Lung (tissue), 12 donors: ENCODE results near the gene PIM1. TPM values are rescaled to one million over a fixed set of nuclear protein-coding genes. Genes with fewer than 3 reads are reported as not detected.

Experiments used
- ATAC-seq: fragments of 200-7000 bp; cut with Tn5 transposase; one replicate; pipeline ENCODE4 v1.9.1; 2020; ENCODE audit warnings: moderate number of reproducible peaks; ENCODE audit not compliant: insufficient read depth, low FRiP score
- DNase-seq, 3 donors: peaks; one replicate each; pipeline ENCODE4 v3.0.0-alpha.2; 2013 to 2017
- H3K27ac ChIP-seq, 2 donors: one replicate each; pipeline ENCODE4 v1.5.1; 2013; ENCODE audit warnings: mild to moderate bottlenecking in 2 of 2, moderate library complexity in 2 of 2, control low read depth in 1 of 2, inconsistent platforms in 1 of 2, low read depth in 1 of 2, low read length in 1 of 2
- H3K27me3 ChIP-seq, 3 donors: one replicate each; pipeline ENCODE4 v1.5.1; 2013; ENCODE audit warnings: low read length in 2 of 3; ENCODE audit not compliant: control insufficient read depth in 3 of 3, insufficient read depth in 3 of 3
- H3K36me3 ChIP-seq, 4 donors: one replicate each; pipeline ENCODE4 v1.5.1; 2013; ENCODE audit warnings: low read length in 4 of 4, mild to moderate bottlenecking in 1 of 4, moderate library complexity in 1 of 4; ENCODE audit not compliant: control insufficient read depth in 4 of 4, insufficient read depth in 4 of 4
- H3K4me1 ChIP-seq, 5 donors: one replicate each; pipeline ENCODE4 v1.5.1; 2013; ENCODE audit warnings: low read length in 5 of 5, mild to moderate bottlenecking in 2 of 5, moderate library complexity in 1 of 5; ENCODE audit not compliant: control insufficient read depth in 5 of 5, insufficient read depth in 5 of 5
- H3K4me3 ChIP-seq: one replicate; pipeline ENCODE4 v1.5.1; 2013; ENCODE audit warnings: mild to moderate bottlenecking, control low read depth, moderate library complexity
- H3K9ac ChIP-seq, 2 donors: one replicate each; pipeline ENCODE4 v1.5.1; 2013; ENCODE audit warnings: low read length in 2 of 2, control low read depth in 1 of 2; ENCODE audit not compliant: insufficient read depth in 1 of 2
- H3K9me3 ChIP-seq, 4 donors: one replicate each; pipeline ENCODE4 v1.5.1; 2013; ENCODE audit warnings: low read length in 3 of 4, mild to moderate bottlenecking in 1 of 4, moderate library complexity in 1 of 4; ENCODE audit not compliant: control insufficient read depth in 4 of 4, insufficient read depth in 3 of 4
- WGBS, 2 donors: extraction: QIAGEN DNeasy Blood & Tissue Kit; methylation state at CpG; one replicate each; pipeline ENCODE4 v1.1.7; 2013; 5-methylcytosine and 5-hydroxymethylcytosine counted together
- polyA plus RNA-seq, 2 donors: library from polyadenylated mRNA; stranded (reverse); fragments of 200-250 nt; gene quantifications; one replicate each; pipeline ENCODE4 v1.2.1, GENCODE V29; 2013
- total RNA-seq, 2 donors: library from RNA; depleted of rRNA in 1 of 2; stranded (reverse); fragments of >200 nt in 1 of 2; gene quantifications; one replicate each; pipeline ENCODE4 v1.2.1, GENCODE V29; 2014 to 2021
- TF ChIP-seq, protein P1 (sequence below): IDR thresholded peaks from 2 replicates; pipeline ENCODE4 v1.5.1; 2012; ENCODE audit warnings: mild to moderate bottlenecking; ENCODE audit errors: control extremely low read depth, extremely low read depth
- donor health status: control.
- donor health status: control.
- donor health status: Bipolar disorder and iron deficiency.
- donor health status: healthy.
- donor health status: DM: yes; HTN: yes; CAD: no.

The PIM1 gene
- total and polyA plus RNA-seq, 4 donors: 43.2 to 108 (median 52.0) TPM

DNA sequence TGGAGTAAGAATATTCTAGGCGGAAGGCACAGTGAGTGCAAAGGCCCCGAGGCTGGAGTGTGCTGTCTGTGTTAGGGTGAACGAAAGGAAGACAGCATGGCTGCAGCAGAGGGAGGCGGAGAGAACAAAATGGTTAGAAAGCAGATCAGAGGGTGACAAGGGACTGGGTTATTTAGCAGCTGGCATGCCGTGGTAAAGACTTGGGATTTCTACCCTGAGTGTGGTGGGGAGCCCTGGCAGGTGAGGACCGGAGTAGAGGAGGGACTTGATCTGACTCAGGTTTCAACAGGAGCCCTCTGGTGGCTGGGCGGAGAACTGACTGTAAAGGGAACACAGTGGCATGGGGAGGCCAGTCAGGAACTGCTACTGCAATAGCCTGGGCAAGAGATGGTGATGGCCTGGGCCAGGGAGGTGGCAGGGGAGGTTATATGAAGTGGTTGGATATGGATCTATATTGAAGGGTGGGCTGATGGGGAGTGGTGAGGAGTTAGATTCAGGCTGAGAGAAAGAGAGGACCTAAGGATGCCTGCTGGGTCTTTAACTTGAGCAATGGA lies 38.0 kb downstream of the PIM1 start:
- TF ChIP-seq, protein P1, sequence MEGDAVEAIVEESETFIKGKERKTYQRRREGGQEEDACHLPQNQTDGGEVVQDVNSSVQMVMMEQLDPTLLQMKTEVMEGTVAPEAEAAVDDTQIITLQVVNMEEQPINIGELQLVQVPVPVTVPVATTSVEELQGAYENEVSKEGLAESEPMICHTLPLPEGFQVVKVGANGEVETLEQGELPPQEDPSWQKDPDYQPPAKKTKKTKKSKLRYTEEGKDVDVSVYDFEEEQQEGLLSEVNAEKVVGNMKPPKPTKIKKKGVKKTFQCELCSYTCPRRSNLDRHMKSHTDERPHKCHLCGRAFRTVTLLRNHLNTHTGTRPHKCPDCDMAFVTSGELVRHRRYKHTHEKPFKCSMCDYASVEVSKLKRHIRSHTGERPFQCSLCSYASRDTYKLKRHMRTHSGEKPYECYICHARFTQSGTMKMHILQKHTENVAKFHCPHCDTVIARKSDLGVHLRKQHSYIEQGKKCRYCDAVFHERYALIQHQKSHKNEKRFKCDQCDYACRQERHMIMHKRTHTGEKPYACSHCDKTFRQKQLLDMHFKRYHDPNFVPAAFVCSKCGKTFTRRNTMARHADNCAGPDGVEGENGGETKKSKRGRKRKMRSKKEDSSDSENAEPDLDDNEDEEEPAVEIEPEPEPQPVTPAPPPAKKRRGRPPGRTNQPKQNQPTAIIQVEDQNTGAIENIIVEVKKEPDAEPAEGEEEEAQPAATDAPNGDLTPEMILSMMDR: peak; percentile 56
- H3K27me3 ChIP-seq: no peaks in the 10 kb centered on the region

GRCh38 chr6:37208793-37209192 lies 38.8 kb downstream of the PIM1 start:
- Histone ChIP-seq H3K36me3 (no peaks in the 10 kb centered on the region), H3K27ac (no peak overlapping the region), H3K9ac (no peak overlapping the region), H3K4me3 (no peak overlapping the region), H3K27me3 (no peaks in the 10 kb centered on the region), H3K9me3 (no peaks in the 10 kb centered on the region), H3K4me1 (peaks cover 0 to 5% (median 0%) of the 10 kb centered on the region in 5 donors)
- TF ChIP-seq, protein P1: no peak
- ATAC-seq (no peak), DNase-seq (no peak)
- WGBS, 2 donors: 94 to 97% methylated on average over 7 of the region's 7 CpGs

More for the DNA sequence above, 38.0 kb downstream of the PIM1 start:
- no peak overlapping the region for H3K4me3 ChIP-seq
- no peaks in the 10 kb centered on the region for H3K9me3 ChIP-seq
- peak; percentile 34 to 65 (median 37) for DNase-seq
- H3K4me1 ChIP-seq: peaks cover 0 to 5% (median 0%) of the 10 kb centered on the region in 5 donors
- 57 to 61% methylated on average over 7 of the region's 7 CpGs for WGBS, 2 donors
- H3K36me3 ChIP-seq: no peaks in the 10 kb centered on the region
- H3K27ac ChIP-seq: no peak overlapping the region
- no peak overlapping the region for H3K9ac ChIP-seq
- peak; percentile 80 for ATAC-seq

- Histone ChIP-seq H3K9ac (no peak overlapping the region), H3K9me3 (no peaks in the 10 kb centered on the region), H3K4me3 (no peak overlapping the region), H3K27me3 (no peaks in the 10 kb centered on the region), H3K27ac (peak overlapping the region in 1 of 2 donors; percentile 18), H3K4me1 (no peaks in the 10 kb centered on the region), H3K36me3 (no peaks in the 10 kb centered on the region)
- WGBS, 2 donors: 83 to 87% methylated on average over 12 of the region's 12 CpGs
- ATAC-seq (no peak), DNase-seq (no peak)
- TF ChIP-seq, protein P1: no peak
Observed at GRCh38 chr6:37209461-37210205, 39.7 kb downstream of the PIM1 start.
